ENCODE data around the gene WDR27.

The WDR27 gene

GRCh38 chr6:169741344-169741743 is 39.5 kb upstream of the WDR27 start:
- Histone ChIP-seq H3K9ac (ENCODE audit: low read depth, low read length, poor library complexity, severe bottlenecking) (no peak overlapping the region), H2AFZ (ENCODE audit: low read length) (no peak overlapping the region), H3K4me3 (ENCODE audit: low read length, poor library complexity, severe bottlenecking) (no peak overlapping the region), H3K79me2 (ENCODE audit: insufficient read depth, low read length) (no peaks in the 10 kb centered on the region), H3K9me3 (ENCODE audit: insufficient read depth, low read depth, low read length) (no peaks in the 10 kb centered on the region), H3F3A (ENCODE audit: low read depth) (no peaks in the 10 kb centered on the region), H3K4me1 (ENCODE audit: insufficient read depth, low read length, poor library complexity, severe bottlenecking) (no peaks in the 10 kb centered on the region), H3K9me2 (replicated peaks; ENCODE audit: low read depth, low read length) (no peaks in the 10 kb centered on the region), H3K36me3 (ENCODE audit: insufficient read depth, low read length) (no peaks in the 10 kb centered on the region), H3K27me3 (ENCODE audit: insufficient read depth, low read length, poor library complexity, severe bottlenecking) (no peaks in the 10 kb centered on the region), H3K4me2 (ENCODE audit: low read depth, low read length, poor library complexity, severe bottlenecking) (no peak overlapping the region), H4K20me1 (ENCODE audit: insufficient read depth, low read length, poor library complexity, severe bottlenecking) (no peaks in the 10 kb centered on the region)
- TF ChIP-seq EZH2phosphoT487 (IDR thresholded peaks at IDR 0.05; ENCODE audit: borderline replicate concordance) = no peak

DNA sequence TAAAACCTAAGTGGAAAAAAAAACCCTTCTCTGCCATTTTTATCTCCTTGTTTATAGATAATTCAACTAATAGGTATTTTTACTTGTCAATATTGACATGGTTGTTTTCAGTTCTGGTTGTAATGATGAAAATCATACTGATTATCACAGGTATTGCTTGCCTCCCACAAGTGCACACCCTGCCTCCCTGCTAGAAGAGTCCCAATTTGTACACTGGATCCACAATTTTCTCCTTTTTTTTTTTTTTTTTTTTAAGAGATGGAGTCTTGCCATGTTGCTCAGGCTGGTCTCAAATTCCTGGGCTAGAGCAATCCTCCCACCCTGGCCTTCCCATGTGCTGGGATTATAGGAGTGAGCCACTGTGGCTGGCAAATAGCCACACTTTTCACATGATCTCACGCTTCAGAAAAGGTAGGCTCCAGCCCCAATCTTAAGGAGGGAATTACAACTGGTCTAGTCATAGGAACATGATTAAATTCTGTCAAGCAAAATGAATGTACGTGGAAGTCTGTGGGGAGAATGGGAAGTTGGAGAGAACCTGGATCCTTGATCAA is 37.2 kb upstream of the WDR27 start:
- Histone ChIP-seq H4K20me1 (ENCODE audit: insufficient read depth, low read length, poor library complexity, severe bottlenecking) (no peaks in the 10 kb centered on the region), H3K9me2 (replicated peaks; ENCODE audit: low read depth, low read length) (no peaks in the 10 kb centered on the region), H2AFZ (ENCODE audit: low read length) (no peak overlapping the region), H3K36me3 (ENCODE audit: insufficient read depth, low read length) (no peaks in the 10 kb centered on the region), H3K27me3 (ENCODE audit: insufficient read depth, low read length, poor library complexity, severe bottlenecking) (no peaks in the 10 kb centered on the region), H3K9ac (ENCODE audit: low read depth, low read length, poor library complexity, severe bottlenecking) (no peak overlapping the region), H3K4me1 (ENCODE audit: insufficient read depth, low read length, poor library complexity, severe bottlenecking) (no peaks in the 10 kb centered on the region), H3K79me2 (ENCODE audit: insufficient read depth, low read length) (no peaks in the 10 kb centered on the region), H3F3A (ENCODE audit: low read depth) (no peaks in the 10 kb centered on the region), H3K9me3 (ENCODE audit: insufficient read depth, low read depth, low read length) (no peaks in the 10 kb centered on the region), H3K4me3 (ENCODE audit: low read length, poor library complexity, severe bottlenecking) (no peak overlapping the region), H3K4me2 (ENCODE audit: low read depth, low read length, poor library complexity, severe bottlenecking) (no peak overlapping the region)
- TF ChIP-seq EZH2phosphoT487 (IDR thresholded peaks at IDR 0.05; ENCODE audit: borderline replicate concordance) = no peak
- TF ChIP-seq, protein P1, sequence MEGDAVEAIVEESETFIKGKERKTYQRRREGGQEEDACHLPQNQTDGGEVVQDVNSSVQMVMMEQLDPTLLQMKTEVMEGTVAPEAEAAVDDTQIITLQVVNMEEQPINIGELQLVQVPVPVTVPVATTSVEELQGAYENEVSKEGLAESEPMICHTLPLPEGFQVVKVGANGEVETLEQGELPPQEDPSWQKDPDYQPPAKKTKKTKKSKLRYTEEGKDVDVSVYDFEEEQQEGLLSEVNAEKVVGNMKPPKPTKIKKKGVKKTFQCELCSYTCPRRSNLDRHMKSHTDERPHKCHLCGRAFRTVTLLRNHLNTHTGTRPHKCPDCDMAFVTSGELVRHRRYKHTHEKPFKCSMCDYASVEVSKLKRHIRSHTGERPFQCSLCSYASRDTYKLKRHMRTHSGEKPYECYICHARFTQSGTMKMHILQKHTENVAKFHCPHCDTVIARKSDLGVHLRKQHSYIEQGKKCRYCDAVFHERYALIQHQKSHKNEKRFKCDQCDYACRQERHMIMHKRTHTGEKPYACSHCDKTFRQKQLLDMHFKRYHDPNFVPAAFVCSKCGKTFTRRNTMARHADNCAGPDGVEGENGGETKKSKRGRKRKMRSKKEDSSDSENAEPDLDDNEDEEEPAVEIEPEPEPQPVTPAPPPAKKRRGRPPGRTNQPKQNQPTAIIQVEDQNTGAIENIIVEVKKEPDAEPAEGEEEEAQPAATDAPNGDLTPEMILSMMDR (conservative IDR thresholded peaks at IDR 0.05; ENCODE audit: low read length) = no peak

DNA sequence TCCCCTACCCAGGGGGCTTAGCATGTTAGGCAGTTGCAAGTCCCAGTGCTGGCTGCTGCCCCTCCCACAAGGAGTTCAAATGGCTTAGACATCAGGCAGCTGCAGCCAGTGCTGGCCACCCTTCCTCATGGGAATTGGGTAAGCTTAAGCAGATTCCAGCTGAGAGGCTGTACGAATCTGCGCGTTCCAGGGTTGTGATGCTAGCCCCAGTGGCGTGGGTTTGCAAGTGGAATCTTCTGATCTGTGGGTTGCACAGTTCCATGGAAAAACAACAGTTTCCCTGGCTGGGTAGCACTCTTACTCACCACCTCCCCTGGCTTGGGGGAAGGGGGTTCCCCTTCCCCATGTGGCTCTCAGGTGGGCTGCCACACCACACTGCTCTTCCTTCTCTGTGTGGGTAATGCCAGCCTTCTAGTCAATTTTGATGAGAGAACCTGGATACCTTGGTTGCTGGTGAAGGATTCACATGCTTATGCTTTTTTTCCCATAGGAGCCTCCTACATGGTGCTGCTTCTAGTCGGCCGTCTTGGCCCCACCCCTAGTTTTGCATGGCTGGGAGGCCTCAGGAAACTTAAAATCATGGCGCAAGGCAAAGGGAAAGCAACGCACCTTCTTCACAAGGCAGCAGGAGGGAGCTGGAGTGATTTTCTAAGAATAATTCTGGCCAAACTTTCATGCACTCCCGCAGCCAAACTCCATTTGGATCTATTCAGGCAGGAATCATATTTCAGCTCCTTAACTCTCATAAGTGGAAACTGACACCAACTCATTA is 36.6 kb upstream of the WDR27 start:
- Histone ChIP-seq H3K79me2 (ENCODE audit: insufficient read depth, low read length) (no peaks in the 10 kb centered on the region), H3K9me3 (ENCODE audit: insufficient read depth, low read depth, low read length) (no peaks in the 10 kb centered on the region), H3F3A (ENCODE audit: low read depth) (no peaks in the 10 kb centered on the region), H3K4me3 (ENCODE audit: low read length, poor library complexity, severe bottlenecking) (no peak overlapping the region), H3K9ac (ENCODE audit: low read depth, low read length, poor library complexity, severe bottlenecking) (no peak overlapping the region), H3K9me2 (replicated peaks; ENCODE audit: low read depth, low read length) (no peaks in the 10 kb centered on the region), H3K4me1 (ENCODE audit: insufficient read depth, low read length, poor library complexity, severe bottlenecking) (no peaks in the 10 kb centered on the region), H3K27me3 (ENCODE audit: insufficient read depth, low read length, poor library complexity, severe bottlenecking) (no peaks in the 10 kb centered on the region), H3K36me3 (ENCODE audit: insufficient read depth, low read length) (no peaks in the 10 kb centered on the region), H3K4me2 (ENCODE audit: low read depth, low read length, poor library complexity, severe bottlenecking) (no peak overlapping the region), H4K20me1 (ENCODE audit: insufficient read depth, low read length, poor library complexity, severe bottlenecking) (no peaks in the 10 kb centered on the region), H2AFZ (ENCODE audit: low read length) (no peak overlapping the region)
- no peak for TF ChIP-seq EZH2phosphoT487 (IDR thresholded peaks at IDR 0.05; ENCODE audit: borderline replicate concordance)
- TF ChIP-seq, protein P1 (conservative IDR thresholded peaks at IDR 0.05; ENCODE audit: low read length) = no peak

Measured in Loucy (cell line).